Mesothelial cell of epicardium (in vitro differentiated cells): ENCODE results near the gene MRGPRX2. TPM values are rescaled to one million over a fixed set of nuclear protein-coding genes. Genes with fewer than 3 reads are reported as not detected.

Experiments
- DNase-seq, 2 experiments: peaks; one replicate each; pipeline ENCODE4 v3.0.0; 2021; ENCODE audit warnings: low spot score in 2 of 2; ENCODE audit not compliant: unreplicated experiment in 2 of 2
- H3K27ac Mint-ChIP-seq: 2 replicates; pipeline ENCODE4 v1.8.0; 2021; ENCODE audit warnings: mixed read lengths
- H3K27me3 Mint-ChIP-seq: 2 replicates; pipeline ENCODE4 v1.8.0; 2021; ENCODE audit warnings: low read depth, mixed read lengths
- H3K36me3 Mint-ChIP-seq: 2 replicates; pipeline ENCODE4 v1.8.0; 2021; ENCODE audit warnings: mixed read lengths
- H3K4me1 Mint-ChIP-seq: 2 replicates; pipeline ENCODE4 v1.8.0; 2021; ENCODE audit warnings: mixed read lengths
- H3K4me3 Mint-ChIP-seq: 2 replicates; pipeline ENCODE4 v1.8.0; 2021; ENCODE audit warnings: mild to moderate bottlenecking, moderate library complexity, mixed read lengths
- H3K9me3 Mint-ChIP-seq: 2 replicates; pipeline ENCODE4 v1.8.0; 2021; ENCODE audit warnings: mixed read lengths
- total RNA-seq: library from RNA; stranded (reverse); gene quantifications from 3 replicates; pipeline ENCODE4 v1.2.1, GENCODE V29; 2021
- TF ChIP-seq, protein P1 (sequence below): fragments of 200-600 bp; sonication (generic); IDR thresholded peaks from one replicate; pipeline ENCODE4 v1.5.0; 2021; ENCODE audit warnings: antibody characterized with exemption; ENCODE audit not compliant: unreplicated experiment

MRGPRX2 gene
- total RNA-seq, 1 donor from 2014 or later, result not detected

- no peaks in the 10 kb centered on the region for H3K36me3 Mint-ChIP-seq
- H3K27ac Mint-ChIP-seq, result no peak overlapping the region
- H3K9me3 Mint-ChIP-seq, result peaks cover 8% of the 10 kb centered on the region
- peaks cover 6% of the 10 kb centered on the region for H3K4me1 Mint-ChIP-seq
- peaks cover 38% of the 10 kb centered on the region for H3K27me3 Mint-ChIP-seq
- H3K4me3 Mint-ChIP-seq, result no peak overlapping the region
- TF ChIP-seq, protein P1, sequence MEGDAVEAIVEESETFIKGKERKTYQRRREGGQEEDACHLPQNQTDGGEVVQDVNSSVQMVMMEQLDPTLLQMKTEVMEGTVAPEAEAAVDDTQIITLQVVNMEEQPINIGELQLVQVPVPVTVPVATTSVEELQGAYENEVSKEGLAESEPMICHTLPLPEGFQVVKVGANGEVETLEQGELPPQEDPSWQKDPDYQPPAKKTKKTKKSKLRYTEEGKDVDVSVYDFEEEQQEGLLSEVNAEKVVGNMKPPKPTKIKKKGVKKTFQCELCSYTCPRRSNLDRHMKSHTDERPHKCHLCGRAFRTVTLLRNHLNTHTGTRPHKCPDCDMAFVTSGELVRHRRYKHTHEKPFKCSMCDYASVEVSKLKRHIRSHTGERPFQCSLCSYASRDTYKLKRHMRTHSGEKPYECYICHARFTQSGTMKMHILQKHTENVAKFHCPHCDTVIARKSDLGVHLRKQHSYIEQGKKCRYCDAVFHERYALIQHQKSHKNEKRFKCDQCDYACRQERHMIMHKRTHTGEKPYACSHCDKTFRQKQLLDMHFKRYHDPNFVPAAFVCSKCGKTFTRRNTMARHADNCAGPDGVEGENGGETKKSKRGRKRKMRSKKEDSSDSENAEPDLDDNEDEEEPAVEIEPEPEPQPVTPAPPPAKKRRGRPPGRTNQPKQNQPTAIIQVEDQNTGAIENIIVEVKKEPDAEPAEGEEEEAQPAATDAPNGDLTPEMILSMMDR, result no peak
- DNase-seq, result no peak
Measured at GRCh38 chr11:19101796-19102520, 41.4 kb upstream of the MRGPRX2 start.

DNA sequence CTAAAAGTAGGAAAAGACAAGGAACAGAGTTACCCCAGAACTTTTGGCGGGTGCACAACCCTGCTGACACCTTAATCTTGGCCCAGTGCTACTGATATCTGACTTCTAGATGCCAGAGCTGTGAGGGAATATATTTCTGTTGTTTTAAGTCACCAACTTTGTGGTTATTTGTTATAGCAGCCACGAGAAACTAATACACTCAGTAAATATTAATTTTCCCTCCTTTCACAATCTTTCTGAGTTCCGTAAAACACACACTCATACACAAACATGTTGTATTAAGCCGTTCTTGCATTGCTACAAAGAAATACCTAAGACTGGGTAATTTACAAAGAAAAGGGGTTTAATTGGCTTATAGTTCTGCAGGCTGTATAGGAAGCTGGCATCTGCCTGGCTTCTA is 40.4 kb upstream of the MRGPRX2 start:
- peaks cover 6% of the 10 kb centered on the region for H3K4me1 Mint-ChIP-seq
- no peak for DNase-seq
- H3K27me3 Mint-ChIP-seq, result peaks cover 48% of the 10 kb centered on the region
- H3K4me3 Mint-ChIP-seq, result no peak overlapping the region
- no peak overlapping the region for H3K27ac Mint-ChIP-seq
- H3K9me3 Mint-ChIP-seq, result peaks cover 8% of the 10 kb centered on the region
- TF ChIP-seq, protein P1, result no peak
- no peaks in the 10 kb centered on the region for H3K36me3 Mint-ChIP-seq

- no peak overlapping the region for H3K4me3 Mint-ChIP-seq
- H3K9me3 Mint-ChIP-seq, result peaks cover 8% of the 10 kb centered on the region
- H3K27me3 Mint-ChIP-seq, result peaks cover 52% of the 10 kb centered on the region
- no peak overlapping the region for H3K27ac Mint-ChIP-seq
- no peaks in the 10 kb centered on the region for H3K36me3 Mint-ChIP-seq
- TF ChIP-seq, protein P1, result no peak
- peaks cover 6% of the 10 kb centered on the region for H3K4me1 Mint-ChIP-seq
- DNase-seq, result no peak
Measured at GRCh38 chr11:19099093-19099492, 38.6 kb upstream of the MRGPRX2 start.

GRCh38 chr11:19094859-19095258 is 34.3 kb upstream of the MRGPRX2 start:
- Mint-ChIP-seq H3K27me3 (peaks cover 49% of the 10 kb centered on the region), H3K4me1 (no peaks in the 10 kb centered on the region), H3K27ac (no peak overlapping the region), H3K4me3 (no peak overlapping the region), H3K9me3 (no peaks in the 10 kb centered on the region), H3K36me3 (no peaks in the 10 kb centered on the region)
- DNase-seq, result no peak
- TF ChIP-seq, protein P1, result no peak

- no peak overlapping the region for H3K27ac Mint-ChIP-seq
- TF ChIP-seq, protein P1, result no peak
- H3K36me3 Mint-ChIP-seq, result no peaks in the 10 kb centered on the region
- H3K4me1 Mint-ChIP-seq, result no peaks in the 10 kb centered on the region
- H3K4me3 Mint-ChIP-seq, result no peak overlapping the region
- H3K9me3 Mint-ChIP-seq, result no peaks in the 10 kb centered on the region
- peaks cover 45% of the 10 kb centered on the region for H3K27me3 Mint-ChIP-seq
- no peak for DNase-seq
Measured at GRCh38 chr11:19093976-19094375, 33.5 kb upstream of the MRGPRX2 start.
